Neural cell (in vitro differentiated cells): ENCODE results near the gene CFAP99. TPM values are rescaled to one million over a fixed set of nuclear protein-coding genes. Genes with fewer than 3 reads are reported as not detected.

Source experiments
- H2AFZ ChIP-seq: fragments of 200-600, 300-800 bp; sonication (generic), shearing (Covaris generic); 2 replicates; pipeline ENCODE4 v1.6.0; 2014; ENCODE audit warnings: low read depth, mild to moderate bottlenecking, antibody characterized with exemption, low read length, moderate library complexity
- H3F3A ChIP-seq: fragments of 200-600 bp; shearing (Covaris generic); 2 replicates; pipeline ENCODE4 v1.6.1; 2016; ENCODE audit warnings: mild to moderate bottlenecking, moderate library complexity, mixed read lengths, antibody characterized with exemption, low read length; ENCODE audit not compliant: insufficient read depth, poor library complexity, severe bottlenecking
- H3K27ac ChIP-seq: fragments of 200-600, 300-800 bp; sonication (generic), shearing (Covaris generic); 2 replicates; pipeline ENCODE4 v1.5.1; 2014; ENCODE audit warnings: mild to moderate bottlenecking, low read length, moderate library complexity
- H3K27me3 ChIP-seq: fragments of 300-800, 200-600 bp; sonication (generic), shearing (Covaris generic); 2 replicates; pipeline ENCODE4 v1.6.0; 2014; ENCODE audit warnings: mild to moderate bottlenecking, low read depth, low read length, moderate library complexity; ENCODE audit not compliant: insufficient read depth
- H3K36me3 ChIP-seq: fragments of 300-800, 200-600 bp; sonication (generic), shearing (Covaris generic); 2 replicates; pipeline ENCODE4 v1.5.1; 2014; ENCODE audit warnings: mild to moderate bottlenecking, antibody characterized with exemption, low read length, moderate library complexity; ENCODE audit not compliant: insufficient read depth
- H3K4me2 ChIP-seq: fragments of 300-800, 200-600 bp; sonication (generic), shearing (Covaris generic); 2 replicates; pipeline ENCODE4 v1.6.0; 2014; ENCODE audit warnings: mild to moderate bottlenecking, low read length
- H3K4me3 ChIP-seq: fragments of 300-800, 200-600 bp; sonication (generic), shearing (Covaris generic); 2 replicates; pipeline ENCODE4 v1.5.1; 2014; ENCODE audit warnings: mild to moderate bottlenecking, low read length, moderate library complexity
- H3K79me2 ChIP-seq: fragments of 200-600 bp; shearing (Covaris generic); replicated peaks from 2 replicates; pipeline ENCODE4 v1.6.0; 2014; ENCODE audit warnings: mild to moderate bottlenecking, low read length, moderate library complexity; ENCODE audit not compliant: insufficient read depth
- H3K9ac ChIP-seq: fragments of 300-800, 200-600 bp; sonication (generic), shearing (Covaris generic); 2 replicates; pipeline ENCODE4 v1.6.1; 2016; ENCODE audit warnings: mild to moderate bottlenecking, low read length, mixed read lengths
- H3K9me2 ChIP-seq: fragments of 200-600 bp; shearing (Covaris generic); 2 replicates; pipeline ENCODE4 v1.6.1; 2016; ENCODE audit warnings: mild to moderate bottlenecking, low read length, mixed read lengths; ENCODE audit not compliant: insufficient read depth
- H3K9me3 ChIP-seq: fragments of 200-600, 300-800 bp; sonication (generic), shearing (Covaris generic); 2 replicates; pipeline ENCODE4 v1.6.1; 2016; ENCODE audit warnings: mild to moderate bottlenecking, mixed run types, low read length, moderate library complexity, mixed read lengths
- H4K20me1 ChIP-seq: fragments of 200-600 bp; shearing (Covaris generic); 2 replicates; pipeline ENCODE4 v1.6.1; 2016; ENCODE audit warnings: mild to moderate bottlenecking, mixed run types; ENCODE audit not compliant: insufficient read depth
- CTCF ChIP-seq: fragments of 450-650 bp; IDR thresholded peaks from 2 replicates; pipeline ENCODE4 v1.5.1; 2014; ENCODE audit warnings: antibody characterized with exemption, mild to moderate bottlenecking, moderate library complexity; ENCODE audit not compliant: poor library complexity, severe bottlenecking
- EP300 ChIP-seq: fragments of 450-650 bp; conservative IDR thresholded peaks from 2 replicates; pipeline ENCODE4 v1.6.1; 2014; ENCODE audit warnings: antibody characterized with exemption, mild to moderate bottlenecking, moderate library complexity; ENCODE audit not compliant: poor library complexity, severe bottlenecking
- EZH2 ChIP-seq: fragments of 200-600, 300-800 bp; shearing (Covaris generic), sonication (generic); IDR thresholded peaks from 2 replicates; pipeline ENCODE4 v1.6.1; 2014; ENCODE audit warnings: antibody characterized with exemption, low read length, borderline replicate concordance, mild to moderate bottlenecking; ENCODE audit not compliant: insufficient read depth, poor library complexity, severe bottlenecking
- MXI1 ChIP-seq: fragments of 450-650 bp; conservative IDR thresholded peaks from 2 replicates; pipeline ENCODE4 v1.6.1; 2014; ENCODE audit warnings: antibody characterized with exemption, mild to moderate bottlenecking; ENCODE audit not compliant: poor library complexity, severe bottlenecking
- POLR2AphosphoS5 ChIP-seq: IDR thresholded peaks from 2 replicates; pipeline ENCODE4 v1.6.1; 2012
- RAD21 ChIP-seq: fragments of 450-650 bp; conservative IDR thresholded peaks from 2 replicates; pipeline ENCODE4 v1.6.1; 2014; ENCODE audit warnings: antibody characterized with exemption, mild to moderate bottlenecking, moderate library complexity
- REST ChIP-seq: IDR thresholded peaks from 2 replicates; pipeline ENCODE4 v1.6.1; 2012; ENCODE audit warnings: borderline replicate concordance
- SMC3 ChIP-seq: fragments of 450-650 bp; conservative IDR thresholded peaks from 2 replicates; pipeline ENCODE4 v1.6.1; 2014; ENCODE audit warnings: antibody characterized with exemption, mild to moderate bottlenecking, moderate library complexity; ENCODE audit not compliant: poor library complexity
- TAF1 ChIP-seq: IDR thresholded peaks from 2 replicates; pipeline ENCODE4 v1.6.1; 2012; ENCODE audit warnings: low read depth
- polyA plus RNA-seq: library from polyadenylated mRNA; depleted of rRNA; stranded (reverse); fragments of >200 nt; gene quantifications from 2 replicates; pipeline ENCODE4 v1.2.3, GENCODE V29; 2014

CFAP99 gene
- polyA plus RNA-seq, 1 donor from 2014 or later = not detected

GRCh38 chr4:2383760-2384159 lies 35.0 kb upstream of the CFAP99 start:
- Histone ChIP-seq H3K79me2 (no peaks in the 10 kb centered on the region), H3K4me2 (no peak overlapping the region), H4K20me1 (no peaks in the 10 kb centered on the region), H3K9me2 (no peaks in the 10 kb centered on the region), H3K9ac (no peak overlapping the region), H3K36me3 (no peaks in the 10 kb centered on the region), H3K27me3 (no peaks in the 10 kb centered on the region), H2AFZ (no peak overlapping the region), H3K4me3 (no peak overlapping the region), H3K9me3 (no peaks in the 10 kb centered on the region), H3F3A (no peaks in the 10 kb centered on the region), H3K27ac (no peak overlapping the region)
- TF ChIP-seq TAF1 = no peak
- no peak for TF ChIP-seq REST
- TF ChIP-seq EZH2 = no peak

- Histone ChIP-seq H3K36me3 (no peaks in the 10 kb centered on the region), H3K4me3 (no peak overlapping the region), H4K20me1 (no peaks in the 10 kb centered on the region), H2AFZ (no peak overlapping the region), H3F3A (no peaks in the 10 kb centered on the region), H3K9me2 (no peaks in the 10 kb centered on the region), H3K9ac (no peak overlapping the region), H3K27me3 (no peaks in the 10 kb centered on the region), H3K9me3 (no peaks in the 10 kb centered on the region), H3K27ac (no peak overlapping the region), H3K4me2 (no peak overlapping the region), H3K79me2 (no peaks in the 10 kb centered on the region)
- TF ChIP-seq TAF1 = no peak
- no peak for TF ChIP-seq POLR2AphosphoS5
- no peak for TF ChIP-seq EZH2
- TF ChIP-seq MXI1 = no peak
Observed at GRCh38 chr4:2384245-2384644, 34.5 kb upstream of the CFAP99 start.

GRCh38 chr4:2385516-2385915 lies 33.2 kb upstream of the CFAP99 start:
- H3K27ac ChIP-seq = no peak overlapping the region
- TF ChIP-seq TAF1 (no peak), SMC3 (no peak), MXI1 (no peak), POLR2AphosphoS5 (no peak), EP300 (no peak), EZH2 (no peak), RAD21 (no peak), REST (no peak), CTCF (no peak)

More at GRCh38 chr4:2385516-2385915, 33.2 kb upstream of the CFAP99 start:
- Histone ChIP-seq H4K20me1 (no peaks in the 10 kb centered on the region), H3K4me3 (no peak overlapping the region), H2AFZ (no peak overlapping the region), H3F3A (no peaks in the 10 kb centered on the region), H3K9me2 (no peaks in the 10 kb centered on the region), H3K36me3 (no peaks in the 10 kb centered on the region), H3K9ac (no peak overlapping the region), H3K4me2 (no peak overlapping the region), H3K27me3 (no peaks in the 10 kb centered on the region), H3K79me2 (no peaks in the 10 kb centered on the region), H3K9me3 (no peaks in the 10 kb centered on the region)
